Measurements from ENCODE around the gene INSIG2.

DNA sequence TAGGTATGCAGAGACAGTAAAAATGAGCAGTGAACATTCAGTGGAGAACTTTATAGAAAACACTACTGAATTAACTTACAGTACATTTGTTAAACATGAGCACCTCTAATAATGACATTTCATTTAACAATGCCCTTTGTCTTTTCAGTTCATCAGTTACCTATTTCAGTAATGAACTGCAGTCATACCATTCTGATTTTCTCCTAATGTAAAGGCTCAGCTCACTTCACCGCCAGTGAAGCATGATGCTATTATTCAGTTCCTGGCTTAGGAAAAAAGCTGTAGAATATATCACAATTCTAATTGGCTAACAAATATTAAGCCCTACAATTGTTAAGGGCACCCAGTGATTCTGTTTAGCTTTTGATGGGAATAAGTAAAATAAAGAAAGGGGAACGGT is 37.3 kb upstream of the INSIG2 start:
- TF ChIP-seq CTCF (conservative IDR thresholded peaks at IDR 0.05; ENCODE audit: low read depth, low read length) (no peak), EZH2 (IDR thresholded peaks at IDR 0.05; ENCODE audit: low read length, unreplicated experiment) (no peak), EZH2phosphoT487 (IDR thresholded peaks at IDR 0.05; ENCODE audit: borderline replicate concordance, low read length) (no peak)

Data from PC-3 (cell line).